ENCODE data around the gene TTC23.

- TF ChIP-seq, protein P1, sequence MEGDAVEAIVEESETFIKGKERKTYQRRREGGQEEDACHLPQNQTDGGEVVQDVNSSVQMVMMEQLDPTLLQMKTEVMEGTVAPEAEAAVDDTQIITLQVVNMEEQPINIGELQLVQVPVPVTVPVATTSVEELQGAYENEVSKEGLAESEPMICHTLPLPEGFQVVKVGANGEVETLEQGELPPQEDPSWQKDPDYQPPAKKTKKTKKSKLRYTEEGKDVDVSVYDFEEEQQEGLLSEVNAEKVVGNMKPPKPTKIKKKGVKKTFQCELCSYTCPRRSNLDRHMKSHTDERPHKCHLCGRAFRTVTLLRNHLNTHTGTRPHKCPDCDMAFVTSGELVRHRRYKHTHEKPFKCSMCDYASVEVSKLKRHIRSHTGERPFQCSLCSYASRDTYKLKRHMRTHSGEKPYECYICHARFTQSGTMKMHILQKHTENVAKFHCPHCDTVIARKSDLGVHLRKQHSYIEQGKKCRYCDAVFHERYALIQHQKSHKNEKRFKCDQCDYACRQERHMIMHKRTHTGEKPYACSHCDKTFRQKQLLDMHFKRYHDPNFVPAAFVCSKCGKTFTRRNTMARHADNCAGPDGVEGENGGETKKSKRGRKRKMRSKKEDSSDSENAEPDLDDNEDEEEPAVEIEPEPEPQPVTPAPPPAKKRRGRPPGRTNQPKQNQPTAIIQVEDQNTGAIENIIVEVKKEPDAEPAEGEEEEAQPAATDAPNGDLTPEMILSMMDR (IDR thresholded peaks at IDR 0.05) = no peak
- no peak for TF ChIP-seq POLR2A (IDR thresholded peaks at IDR 0.05)
Observed at GRCh38 chr15:99143655-99144610, 105.4 kb downstream of the TTC23 start.

All from esophagus squamous epithelium (tissue), 4 donors.